Measurements from ENCODE around the gene RTL5.

Gene RTL5

GRCh38 chrX:72128881-72129280 lies 2.8 kb downstream of the RTL5 start:
- no peak for DNase-seq

GRCh38 chrX:72128183-72128834 lies 3.4 kb downstream of the RTL5 start:
- no peak for DNase-seq

GRCh38 chrX:72127332-72127731 lies 4.4 kb downstream of the RTL5 start:
- DNase-seq = no peak

- peak; percentile 70 for DNase-seq
Measured at GRCh38 chrX:72126539-72127140, 5.1 kb downstream of the RTL5 start.

- DNase-seq = no peak
Measured at GRCh38 chrX:72126048-72126415, 5.7 kb downstream of the RTL5 start.

- no peak for DNase-seq
Measured at GRCh38 chrX:72125331-72126047, 6.2 kb downstream of the RTL5 start.

GRCh38 chrX:72124540-72125201 lies 7.0 kb downstream of the RTL5 start:
- DNase-seq = no peak

GRCh38 chrX:72123471-72124185 lies 8.1 kb downstream of the RTL5 start:
- DNase-seq = no peak

- no peak for DNase-seq
Measured at GRCh38 chrX:72122621-72123337, 8.9 kb downstream of the RTL5 start.

- DNase-seq = peak; percentile 47
Measured at GRCh38 chrX:72121383-72121782, 10.3 kb downstream of the RTL5 start.

- DNase-seq = no peak
Measured at GRCh38 chrX:72120837-72121236, 10.9 kb downstream of the RTL5 start.

- no peak for DNase-seq
Measured at GRCh38 chrX:72117636-72118210, 14.0 kb downstream of the RTL5 start.

- DNase-seq = no peak
Measured at GRCh38 chrX:72115380-72115779, 16.3 kb downstream of the RTL5 start.

- no peak for DNase-seq
Measured at GRCh38 chrX:72114807-72115206, 16.9 kb downstream of the RTL5 start.

- no peak for DNase-seq
Measured at GRCh38 chrX:72114306-72114705, 17.4 kb downstream of the RTL5 start.

- DNase-seq = no peak
Measured at GRCh38 chrX:72113461-72113860, 18.3 kb downstream of the RTL5 start.

GRCh38 chrX:72110876-72111708 lies 20.6 kb downstream of the RTL5 start:
- DNase-seq = no peak

- DNase-seq = no peak
Measured at GRCh38 chrX:72110051-72110875, 21.5 kb downstream of the RTL5 start.

GRCh38 chrX:72108666-72109065 lies 23.0 kb downstream of the RTL5 start:
- DNase-seq = no peak
